Parathyroid adenoma (tissue), 2 donors: ENCODE data around the gene USP48.
A peak's percentile ranks its signal among the peaks of the same experiment; 100 is the strongest.

ENCODE experiments used
- H2AFZ ChIP-seq: fragments of 300-600 bp; sonication (generic); one replicate; pipeline ENCODE4 v1.7.0; 2017; ENCODE audit warnings: antibody characterized with exemption, mild to moderate bottlenecking
- H3K27ac ChIP-seq: fragments of 300-600 bp; sonication (generic); one replicate; pipeline ENCODE4 v1.7.0; 2017
- H3K27me3 ChIP-seq: fragments of 300-600 bp; sonication (generic); one replicate; pipeline ENCODE4 v1.7.0; 2017; ENCODE audit warnings: low read length; ENCODE audit not compliant: control insufficient read depth, insufficient read depth
- H3K36me3 ChIP-seq: fragments of 300-600 bp; sonication (generic); one replicate; pipeline ENCODE4 v1.7.0; 2017; ENCODE audit warnings: low read length; ENCODE audit not compliant: control insufficient read depth, insufficient read depth
- H3K4me1 ChIP-seq: fragments of 300-600 bp; sonication (generic); one replicate; pipeline ENCODE4 v1.7.0; 2017; ENCODE audit warnings: control low read depth
- H3K4me2 ChIP-seq: fragments of 300-600 bp; sonication (generic); one replicate; pipeline ENCODE4 v1.7.0; 2017; ENCODE audit warnings: low read length
- H3K4me3 ChIP-seq: fragments of 300-600 bp; sonication (generic); one replicate; pipeline ENCODE4 v1.7.0; 2017; ENCODE audit warnings: low read depth, low read length
- H3K79me2 ChIP-seq: fragments of 300-600 bp; sonication (generic); one replicate; pipeline ENCODE4 v1.7.0; 2017; ENCODE audit warnings: control low read depth
- H3K9ac ChIP-seq: fragments of 300-600 bp; sonication (generic); one replicate; pipeline ENCODE4 v1.7.0; 2017; ENCODE audit warnings: mild to moderate bottlenecking
- H3K9me3 ChIP-seq: fragments of 300-600 bp; sonication (generic); one replicate; pipeline ENCODE4 v1.7.0; 2017; ENCODE audit warnings: low read length; ENCODE audit not compliant: control insufficient read depth
- TF ChIP-seq, protein P1 (sequence below): fragments of 300-600 bp; sonication (generic); IDR thresholded peaks from one replicate; pipeline ENCODE4 v1.7.0; 2017; ENCODE audit warnings: antibody characterized with exemption, mild to moderate bottlenecking
- donor health status: primary hyperparathyroidism.

USP48 gene

DNA sequence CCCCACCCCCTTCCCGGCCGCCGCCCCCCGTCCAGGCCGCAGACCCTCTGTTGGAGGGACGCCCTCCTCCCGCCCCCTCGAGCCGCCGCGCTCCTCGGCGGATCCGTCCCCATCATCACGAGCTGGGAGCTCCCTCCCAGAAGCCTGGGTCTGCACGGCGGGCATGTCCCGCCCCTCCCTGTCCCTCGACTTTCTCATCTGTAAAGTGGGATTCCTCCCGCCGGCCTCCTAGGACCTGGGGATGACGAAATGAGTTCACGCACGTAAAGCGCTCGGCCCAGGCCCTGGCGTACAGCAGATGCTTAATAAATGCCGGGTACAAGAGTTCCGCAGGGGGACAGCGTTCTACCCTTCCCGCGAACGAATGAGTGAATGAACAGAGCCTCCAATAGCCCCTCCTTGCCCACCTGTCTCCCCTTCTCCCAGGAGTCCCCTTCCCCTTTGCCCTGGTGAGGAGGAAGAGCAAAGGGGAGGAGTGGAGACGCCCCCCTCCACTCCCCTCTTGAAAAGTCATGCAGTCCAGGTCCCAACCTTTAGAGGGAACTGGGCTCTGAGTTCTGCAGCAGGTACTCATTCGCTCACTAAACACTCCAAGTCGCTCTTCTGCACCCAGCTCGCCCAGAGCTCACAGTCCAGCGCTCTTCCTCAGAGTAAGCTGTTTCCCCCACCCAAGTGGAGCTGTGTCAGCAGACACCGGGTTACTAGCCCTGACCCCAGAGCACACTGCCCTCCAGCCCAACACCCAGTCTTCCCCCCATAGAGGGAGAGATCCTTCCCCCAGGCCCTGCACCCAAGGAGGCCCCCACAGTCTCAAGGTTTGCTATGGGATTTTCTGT lies 130.6 kb downstream of the USP48 start:
- Histone ChIP-seq H3K4me1 (peaks cover 14% of the 10 kb centered on the region), H3K36me3 (no peaks in the 10 kb centered on the region), H3K27ac (peak overlapping the region; percentile 56), H3K4me3 (no peak overlapping the region), H3K9me3 (no peaks in the 10 kb centered on the region), H3K27me3 (no peaks in the 10 kb centered on the region), H2AFZ (no peak overlapping the region), H3K9ac (no peak overlapping the region), H3K79me2 (no peaks in the 10 kb centered on the region), H3K4me2 (no peak overlapping the region)
- TF ChIP-seq, protein P1, sequence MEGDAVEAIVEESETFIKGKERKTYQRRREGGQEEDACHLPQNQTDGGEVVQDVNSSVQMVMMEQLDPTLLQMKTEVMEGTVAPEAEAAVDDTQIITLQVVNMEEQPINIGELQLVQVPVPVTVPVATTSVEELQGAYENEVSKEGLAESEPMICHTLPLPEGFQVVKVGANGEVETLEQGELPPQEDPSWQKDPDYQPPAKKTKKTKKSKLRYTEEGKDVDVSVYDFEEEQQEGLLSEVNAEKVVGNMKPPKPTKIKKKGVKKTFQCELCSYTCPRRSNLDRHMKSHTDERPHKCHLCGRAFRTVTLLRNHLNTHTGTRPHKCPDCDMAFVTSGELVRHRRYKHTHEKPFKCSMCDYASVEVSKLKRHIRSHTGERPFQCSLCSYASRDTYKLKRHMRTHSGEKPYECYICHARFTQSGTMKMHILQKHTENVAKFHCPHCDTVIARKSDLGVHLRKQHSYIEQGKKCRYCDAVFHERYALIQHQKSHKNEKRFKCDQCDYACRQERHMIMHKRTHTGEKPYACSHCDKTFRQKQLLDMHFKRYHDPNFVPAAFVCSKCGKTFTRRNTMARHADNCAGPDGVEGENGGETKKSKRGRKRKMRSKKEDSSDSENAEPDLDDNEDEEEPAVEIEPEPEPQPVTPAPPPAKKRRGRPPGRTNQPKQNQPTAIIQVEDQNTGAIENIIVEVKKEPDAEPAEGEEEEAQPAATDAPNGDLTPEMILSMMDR = no peak

DNA sequence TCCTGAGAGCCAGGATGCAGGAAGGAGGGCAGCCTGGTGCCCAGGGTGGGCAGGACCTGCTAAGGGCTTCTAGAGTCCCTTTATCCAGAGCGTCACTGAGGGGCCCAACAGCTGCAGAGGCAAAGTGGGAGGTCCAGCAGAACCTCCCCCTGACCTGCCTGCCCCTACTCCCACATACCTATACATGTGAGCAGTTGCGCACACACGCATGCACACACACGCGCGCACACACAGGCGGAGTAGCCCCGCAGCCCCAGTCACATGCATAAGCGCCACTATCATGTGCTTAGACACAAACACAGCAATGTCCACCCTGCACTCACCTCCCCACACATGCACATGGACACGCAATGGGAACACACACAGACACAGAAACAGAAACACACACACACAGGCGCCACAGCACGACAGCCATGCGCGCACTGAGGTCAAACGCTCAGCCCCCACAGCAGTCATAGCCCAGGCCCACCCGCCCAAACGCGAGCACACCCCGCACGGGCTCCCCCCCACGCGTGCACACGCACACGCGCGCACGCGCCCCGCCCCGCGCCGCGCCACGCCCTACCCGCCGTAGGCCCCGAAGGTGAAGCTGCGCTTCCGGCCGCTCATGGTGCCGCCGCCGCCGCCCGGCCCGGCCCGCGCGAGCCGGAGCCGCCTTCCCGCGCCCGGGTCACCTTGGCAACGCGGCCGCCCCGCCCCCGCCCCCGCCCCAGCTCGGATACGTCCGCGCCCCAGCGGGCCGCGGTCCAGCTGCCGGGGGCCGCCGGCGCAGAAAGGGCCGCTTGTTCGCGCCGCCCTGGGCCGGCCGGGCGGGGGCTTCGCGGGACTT lies 131.5 kb downstream of the USP48 start:
- Histone ChIP-seq H3K4me1 (peaks cover 14% of the 10 kb centered on the region), H3K9ac (no peak overlapping the region), H3K79me2 (no peaks in the 10 kb centered on the region), H3K4me2 (peak overlapping the region; percentile 87), H3K27me3 (no peaks in the 10 kb centered on the region), H3K36me3 (no peaks in the 10 kb centered on the region), H2AFZ (peak overlapping the region; percentile 28), H3K27ac (peak overlapping the region; percentile 74), H3K4me3 (peak overlapping the region; percentile 54), H3K9me3 (no peaks in the 10 kb centered on the region)
- TF ChIP-seq, protein P1 = no peak

DNA sequence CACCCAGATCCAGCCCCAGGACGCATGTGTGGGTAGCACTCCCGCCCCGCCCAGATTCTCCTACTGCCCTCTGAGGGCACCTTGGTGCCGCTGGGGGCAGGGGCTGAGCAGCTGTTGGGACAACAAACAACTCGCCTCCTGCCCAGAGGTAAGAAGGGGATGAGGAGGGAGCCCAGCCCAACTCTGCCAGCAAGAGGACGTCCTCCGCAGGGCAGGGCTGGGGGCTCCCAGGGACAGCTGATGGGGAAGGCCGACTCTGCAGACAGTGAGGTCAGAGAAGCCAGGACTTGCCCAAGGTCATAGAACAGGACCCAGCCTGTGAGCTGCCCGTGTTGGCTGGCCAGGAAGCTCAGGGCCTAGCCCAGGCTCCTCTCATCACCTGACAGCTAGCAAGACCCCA lies 132.5 kb downstream of the USP48 start:
- Histone ChIP-seq H3K4me1 (peaks cover 14% of the 10 kb centered on the region), H3K79me2 (no peaks in the 10 kb centered on the region), H3K36me3 (no peaks in the 10 kb centered on the region), H2AFZ (no peak overlapping the region), H3K27me3 (no peaks in the 10 kb centered on the region), H3K9ac (no peak overlapping the region), H3K4me2 (no peak overlapping the region), H3K27ac (peak overlapping the region; percentile 74), H3K9me3 (no peaks in the 10 kb centered on the region), H3K4me3 (no peak overlapping the region)
- TF ChIP-seq, protein P1 = no peak

DNA sequence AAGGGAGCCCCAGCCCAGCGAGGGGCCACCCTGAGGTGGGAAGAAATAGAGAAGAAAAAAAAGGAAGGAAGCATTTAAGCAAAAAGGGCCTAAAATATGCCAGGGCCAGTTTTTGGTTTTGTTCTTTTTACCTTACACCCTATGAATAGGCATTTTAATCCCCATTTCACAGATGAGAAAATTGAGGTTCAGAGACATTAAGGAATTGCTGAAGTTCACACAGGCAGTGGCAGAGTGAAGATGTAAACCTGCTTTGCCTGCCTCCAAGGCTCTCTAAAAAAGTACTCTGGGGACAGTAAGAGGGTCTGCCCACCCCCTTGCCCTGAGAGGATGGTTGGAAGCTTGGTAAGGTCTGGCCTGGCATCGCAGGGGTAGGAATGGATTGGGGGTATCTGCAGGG lies 133.6 kb downstream of the USP48 start:
- H3K4me1 ChIP-seq = peaks cover 14% of the 10 kb centered on the region
- no peak overlapping the region for H3K9ac ChIP-seq
- H2AFZ ChIP-seq = no peak overlapping the region
- H3K4me3 ChIP-seq = no peak overlapping the region
- no peaks in the 10 kb centered on the region for H3K36me3 ChIP-seq
- no peaks in the 10 kb centered on the region for H3K79me2 ChIP-seq
- TF ChIP-seq, protein P1 = no peak
- no peaks in the 10 kb centered on the region for H3K9me3 ChIP-seq
- no peak overlapping the region for H3K27ac ChIP-seq
- H3K27me3 ChIP-seq = no peaks in the 10 kb centered on the region
- no peak overlapping the region for H3K4me2 ChIP-seq
